ENCODE data around the gene MAST4.
A peak's percentile ranks its signal among the peaks of the same experiment; 100 is the strongest.

The MAST4 gene

DNA sequence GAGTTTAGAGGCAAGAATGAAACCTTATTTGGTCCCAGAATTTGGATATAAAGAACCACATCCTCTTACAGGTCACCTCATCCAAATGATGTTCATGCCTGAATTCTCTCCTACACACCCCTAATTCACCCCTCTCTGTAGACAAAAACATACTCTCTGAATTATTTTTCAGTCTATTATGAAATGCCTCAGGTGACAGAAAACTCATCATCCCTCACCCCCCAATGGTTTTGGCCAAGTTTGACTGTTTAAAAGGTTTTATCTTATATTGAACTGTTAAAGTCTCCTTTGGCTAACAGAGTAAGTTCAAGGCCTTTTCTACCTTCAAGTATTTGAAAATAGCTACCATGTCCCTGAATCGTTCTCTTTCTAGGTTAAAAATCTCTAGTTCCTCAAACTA is 602.7 kb downstream of the MAST4 start:
- DNase-seq, result no peak

DNA sequence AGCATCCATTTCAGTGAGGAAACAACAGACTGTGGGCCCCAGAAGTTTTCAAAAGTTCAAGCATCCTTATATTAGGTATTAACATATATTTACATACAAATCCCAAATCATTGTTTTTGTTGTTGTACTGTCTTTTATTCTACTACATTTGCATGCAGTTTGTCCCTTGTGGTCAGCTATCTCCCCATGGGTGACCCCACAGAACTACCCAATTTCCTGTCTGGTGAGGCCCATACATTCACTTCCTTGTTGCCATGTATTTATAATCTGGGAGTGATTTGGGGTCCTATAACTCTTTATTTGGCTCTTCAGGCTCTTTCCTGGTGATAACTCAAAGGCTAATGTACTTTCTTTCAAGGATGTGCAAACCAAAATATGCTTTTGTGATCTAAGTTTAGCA is 603.7 kb downstream of the MAST4 start:
- no peak for DNase-seq

GRCh38 chr5:67200809-67201562 is 604.8 kb downstream of the MAST4 start:
- no peak for DNase-seq

DNA sequence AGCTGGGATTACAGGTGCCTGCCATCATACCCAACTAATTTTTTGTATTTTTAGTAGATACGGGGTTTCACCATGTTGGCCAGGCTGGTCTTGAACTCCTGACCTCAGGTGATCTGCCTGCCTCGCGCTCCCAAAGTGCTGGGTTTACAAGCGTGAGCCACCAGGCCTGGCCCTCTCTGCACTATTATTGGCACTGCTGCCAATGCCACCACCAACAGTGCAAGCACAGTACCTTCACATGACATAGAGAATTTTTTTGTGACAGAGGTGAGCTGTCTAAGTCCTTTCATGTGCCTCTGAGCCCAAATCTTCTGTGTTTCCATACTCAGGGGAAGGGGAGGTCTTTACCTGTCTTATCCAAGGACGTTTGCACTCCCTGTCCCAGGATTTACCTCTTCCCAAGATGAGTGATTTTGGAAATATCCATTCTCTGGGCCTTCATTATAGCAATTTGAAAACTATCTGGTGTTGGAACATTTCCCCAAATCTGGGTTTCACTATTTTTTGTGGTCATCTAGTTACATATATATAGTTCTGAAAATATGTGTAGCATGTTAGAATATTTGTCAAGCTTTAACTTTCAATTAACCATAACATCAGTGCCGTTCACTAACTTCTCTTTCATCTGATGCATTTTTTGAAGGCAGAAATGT is 605.8 kb downstream of the MAST4 start:
- DNase-seq, result no peak

GRCh38 chr5:67202828-67203227 is 606.6 kb downstream of the MAST4 start:
- no peak for DNase-seq

GRCh38 chr5:67203701-67204074 is 607.5 kb downstream of the MAST4 start:
- DNase-seq, result no peak

DNA sequence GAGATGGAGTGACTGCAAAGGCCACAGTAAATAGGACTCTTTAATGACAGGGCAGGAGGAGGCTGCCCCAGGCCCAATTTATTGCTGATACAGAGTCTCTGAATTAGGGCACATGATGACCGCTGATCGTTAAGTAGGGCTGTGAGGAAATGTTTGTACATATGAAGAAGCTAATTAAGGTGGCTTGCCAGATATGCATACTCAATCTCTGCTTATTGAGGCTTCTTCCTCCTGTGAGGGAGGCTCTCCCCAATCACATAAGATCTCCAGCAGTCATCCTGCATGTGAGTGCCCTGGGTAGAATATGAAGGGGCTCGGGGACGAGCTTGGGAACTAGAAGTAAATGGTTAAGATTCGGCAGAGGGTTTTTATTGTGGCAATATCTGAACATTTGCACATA is 608.6 kb downstream of the MAST4 start:
- no peak for DNase-seq

- no peak for DNase-seq
Measured at GRCh38 chr5:67205981-67206380, 609.8 kb downstream of the MAST4 start.

GRCh38 chr5:67206461-67206860 is 610.3 kb downstream of the MAST4 start:
- no peak for DNase-seq

DNA sequence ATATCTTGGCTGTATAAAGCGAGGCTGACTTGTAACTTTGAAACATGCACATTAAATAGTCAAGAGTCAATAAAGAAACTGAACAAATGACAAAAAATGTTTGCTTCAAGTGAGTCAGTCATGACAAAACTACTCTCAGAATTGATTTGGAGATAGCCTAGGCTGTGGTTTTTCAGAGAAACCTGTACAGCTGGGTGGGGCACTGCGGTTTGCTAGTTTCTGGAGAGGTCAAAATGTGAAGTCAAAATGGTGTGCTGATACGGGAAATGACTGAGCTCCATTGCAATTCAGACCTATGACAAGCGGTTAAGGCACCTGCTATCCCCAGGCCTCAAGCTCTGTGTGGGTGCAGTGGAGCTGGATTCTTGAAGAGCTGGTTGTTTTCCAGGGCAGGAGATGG is 610.7 kb downstream of the MAST4 start:
- peak; percentile 69 for DNase-seq

DNA sequence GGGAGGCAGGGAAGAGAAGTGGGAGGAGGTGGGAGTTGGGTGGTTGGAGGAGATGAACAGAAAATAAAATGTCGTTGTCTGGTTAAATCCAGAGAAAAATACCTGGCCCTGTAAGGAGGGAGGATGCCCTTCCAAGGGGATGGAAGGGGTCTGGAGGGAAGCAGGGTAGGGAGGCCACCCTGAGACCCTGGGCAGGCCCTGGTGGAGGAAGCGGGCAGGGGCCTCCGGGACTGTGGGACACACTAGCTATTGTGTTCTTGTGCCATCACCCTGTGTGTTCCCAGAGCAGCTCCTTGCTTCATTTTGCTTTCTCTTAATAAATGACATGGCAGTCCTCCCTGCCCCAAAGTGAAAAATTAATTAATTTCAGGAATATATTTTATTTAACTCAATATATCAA is 612.2 kb downstream of the MAST4 start:
- no peak for DNase-seq

DNA sequence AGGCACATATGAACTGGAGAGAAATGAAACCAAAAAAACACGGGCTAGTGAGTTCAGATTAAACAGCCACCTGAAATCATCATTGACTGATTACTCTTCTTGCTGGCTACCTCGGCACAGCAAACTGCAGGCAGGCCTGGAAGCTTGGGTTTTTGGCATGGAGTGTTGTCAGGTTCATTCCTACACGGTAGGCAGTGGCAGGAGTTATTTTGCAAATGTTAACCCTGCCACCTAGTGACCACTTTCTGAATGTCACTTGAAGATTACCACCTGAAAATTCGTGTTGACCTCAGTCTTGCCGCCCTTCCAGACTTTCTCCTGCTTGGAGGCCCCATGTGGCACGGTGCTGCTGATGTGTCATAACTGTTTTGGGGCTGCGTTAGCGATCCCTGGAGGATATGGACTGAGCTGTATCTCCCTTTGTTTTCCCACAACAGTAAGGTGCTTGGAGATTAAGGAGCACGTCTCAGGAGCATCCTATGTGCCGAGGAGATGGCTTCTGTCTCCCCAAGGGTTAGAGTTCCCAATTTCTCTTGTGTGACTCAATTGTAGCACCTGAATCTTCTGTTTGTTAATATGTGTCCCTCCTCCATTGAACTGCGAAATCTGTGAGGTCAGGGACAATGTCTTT is 613.1 kb downstream of the MAST4 start:
- DNase-seq, result peak; percentile 42

DNA sequence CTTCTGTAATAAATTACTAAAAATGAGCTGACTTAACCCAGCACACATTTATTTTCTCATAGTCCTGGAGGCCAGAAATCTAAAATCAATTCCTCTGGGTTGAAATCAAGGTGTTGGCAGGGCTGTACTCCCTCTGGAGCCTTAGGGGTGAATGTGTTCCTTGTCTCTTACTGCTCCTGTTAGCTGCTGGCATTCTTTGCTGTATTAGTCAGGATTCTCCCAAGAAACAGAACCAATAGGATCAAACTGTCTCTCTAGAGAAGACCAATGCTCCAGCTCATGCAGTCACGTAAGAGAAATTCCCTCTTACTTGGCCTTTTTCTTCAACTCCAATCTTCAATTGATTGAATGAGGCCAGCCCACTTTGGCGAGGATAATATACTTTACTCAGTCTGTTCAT is 615.7 kb downstream of the MAST4 start:
- no peak for DNase-seq

GRCh38 chr5:67214036-67214435 is 617.8 kb downstream of the MAST4 start:
- DNase-seq, result no peak

DNA sequence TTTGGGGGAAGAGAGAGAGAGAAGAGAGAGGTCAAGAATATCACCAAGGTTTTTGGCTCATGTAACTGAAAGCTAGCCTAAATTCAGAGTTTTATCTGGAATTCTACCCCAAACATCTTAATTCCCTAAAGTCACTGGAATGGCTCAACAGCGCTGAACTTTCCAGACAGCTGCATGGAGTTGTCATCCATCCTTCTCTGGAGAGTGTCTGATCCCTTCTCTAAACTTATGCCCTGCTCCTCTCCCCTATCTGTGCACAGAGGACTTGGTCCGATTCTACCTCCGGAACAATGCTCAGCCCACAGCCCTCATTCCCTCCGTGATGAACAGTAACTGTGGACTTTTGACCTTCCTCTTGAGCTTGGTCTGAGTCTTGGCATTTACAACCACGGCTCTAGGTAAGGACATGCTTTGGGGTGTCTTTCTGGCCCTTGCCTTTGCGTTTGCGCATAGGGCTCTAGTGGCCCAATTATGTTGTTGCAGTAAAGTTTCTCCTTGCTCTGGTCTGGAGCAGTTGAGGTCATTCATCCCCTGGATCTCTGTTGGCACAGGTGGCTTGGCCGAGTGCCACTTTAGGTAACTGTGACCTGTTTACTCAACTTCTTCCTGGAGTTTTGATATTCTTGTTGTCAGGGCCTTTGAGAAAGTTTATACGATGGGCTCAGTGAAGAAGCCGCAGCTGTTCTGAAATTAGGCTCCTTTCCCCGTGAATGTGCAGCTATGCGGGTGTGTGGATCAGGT is 618.7 kb downstream of the MAST4 start:
- DNase-seq, result no peak

DNA sequence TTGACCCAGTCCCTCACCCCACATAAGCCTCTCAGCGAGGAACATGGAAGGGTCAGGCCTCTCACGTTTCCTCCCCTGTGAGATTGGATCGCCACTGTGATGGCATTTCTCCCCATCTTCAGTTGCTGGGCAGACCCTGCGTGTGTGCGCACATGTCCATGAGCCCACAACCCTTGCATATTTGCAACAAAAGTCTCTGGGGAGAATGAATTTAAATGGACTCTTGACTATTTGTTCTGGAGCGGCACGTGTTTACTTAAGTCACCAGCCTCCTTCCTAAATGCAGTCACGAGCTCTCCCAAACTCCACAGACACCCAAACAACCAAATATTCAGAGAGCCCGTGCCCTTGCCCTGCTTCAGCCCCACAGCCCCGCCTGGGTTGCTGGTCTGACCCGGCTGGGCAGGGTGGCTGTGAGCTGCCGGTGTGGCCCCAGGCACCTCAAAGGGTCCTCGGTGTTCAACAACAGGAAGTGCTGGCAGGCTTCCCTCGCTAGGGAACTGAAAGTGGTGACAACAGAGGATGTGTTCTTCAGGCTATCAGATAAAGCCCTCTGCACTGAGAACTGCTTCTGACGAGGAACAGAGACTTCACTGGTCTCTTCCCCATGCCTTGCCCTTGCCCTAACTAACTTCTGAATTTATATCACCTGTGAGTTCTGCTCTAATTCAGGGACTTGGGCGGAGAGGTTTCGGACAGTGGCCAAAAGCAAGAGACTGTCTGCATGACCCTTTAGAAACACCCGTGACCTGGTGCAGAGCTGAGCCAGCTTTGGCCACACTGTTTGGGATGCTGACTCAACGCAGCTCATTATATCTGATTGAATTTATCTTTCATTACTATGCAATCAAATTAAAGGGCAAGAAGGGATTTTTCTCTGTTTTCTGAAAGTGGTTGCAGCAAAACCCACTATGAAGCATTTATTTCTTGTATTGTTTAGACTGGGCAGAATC is 619.6 kb downstream of the MAST4 start:
- DNase-seq, result peak; percentile 49

GRCh38 chr5:67216564-67216963 is 620.4 kb downstream of the MAST4 start:
- DNase-seq, result no peak
